Liver (tissue), 9 donors: ENCODE results near the gene VWA5B1. TPM values are rescaled to one million over a fixed set of nuclear protein-coding genes. Genes with fewer than 3 reads are reported as not detected.

Experiments used
- DNase-seq: peaks from one replicate; pipeline ENCODE4 v3.0.0-alpha.2; 2017; ENCODE audit warnings: low spot score
- H3K27ac ChIP-seq, 2 donors: one replicate each; pipeline ENCODE4 v1.7.0; 2013; ENCODE audit warnings: inconsistent platforms in 2 of 2, low read length in 2 of 2, control low read depth in 1 of 2, low read depth in 1 of 2, mild to moderate bottlenecking in 1 of 2
- H3K27me3 ChIP-seq, 4 donors: one replicate each; pipeline versions ENCODE4 v1.6.1 to v1.7.0; 2013; ENCODE audit warnings: low read length in 3 of 4, inconsistent platforms in 1 of 4, mild to moderate bottlenecking in 1 of 4, moderate library complexity in 1 of 4; ENCODE audit not compliant: control insufficient read depth in 4 of 4, insufficient read depth in 4 of 4
- H3K36me3 ChIP-seq, 4 donors: one replicate each; pipeline versions ENCODE4 v1.6.1 to v1.7.0; 2013; ENCODE audit warnings: low read length in 3 of 4, mild to moderate bottlenecking in 3 of 4, low read depth in 1 of 4, moderate library complexity in 1 of 4; ENCODE audit not compliant: control insufficient read depth in 4 of 4, insufficient read depth in 3 of 4
- H3K4me1 ChIP-seq, 4 donors: one replicate each; pipeline versions ENCODE4 v1.6.1 to v1.7.0; 2013; ENCODE audit warnings: low read length in 3 of 4, mild to moderate bottlenecking in 3 of 4, moderate library complexity in 1 of 4; ENCODE audit not compliant: control insufficient read depth in 4 of 4, insufficient read depth in 4 of 4
- H3K4me3 ChIP-seq, 3 donors: one replicate each; pipeline versions ENCODE4 v1.6.1 to v1.7.0; 2013; ENCODE audit warnings: low read length in 3 of 3, control low read depth in 1 of 3, low read depth in 1 of 3, mild to moderate bottlenecking in 1 of 3
- H3K9ac ChIP-seq, 2 donors: one replicate each; pipeline ENCODE4 v1.7.0; 2013; ENCODE audit warnings: low read length in 2 of 2, mild to moderate bottlenecking in 2 of 2, moderate library complexity in 2 of 2, control low read depth in 1 of 2, low read depth in 1 of 2
- H3K9me3 ChIP-seq, 4 donors: one replicate each; pipeline versions ENCODE4 v1.6.1 to v1.7.0; 2013; ENCODE audit warnings: low read length in 3 of 4; ENCODE audit not compliant: control insufficient read depth in 4 of 4
- CTCF ChIP-seq: fragments of 150-350 bp; IDR thresholded peaks from 2 replicates; pipeline ENCODE4 v1.5.1; 2017; ENCODE audit warnings: improper control_type of control experiment, low read depth, low read length; ENCODE audit not compliant: missing input control
- EGR1 ChIP-seq, 2 donors: IDR thresholded peaks; 2 replicates each; pipeline ENCODE4 v1.6.1; 2016 to 2018; ENCODE audit warnings: antibody characterized with exemption in 2 of 2, low read depth in 2 of 2
- FOXA1 ChIP-seq: IDR thresholded peaks from 2 replicates; pipeline ENCODE4 v1.6.1; 2016; ENCODE audit warnings: antibody characterized with exemption
- FOXA2 ChIP-seq: IDR thresholded peaks from 2 replicates; pipeline ENCODE4 v1.6.1; 2016; ENCODE audit warnings: antibody characterized with exemption
- HNF4A ChIP-seq, 2 donors: conservative IDR thresholded peaks; 2 replicates each; pipeline ENCODE4 v1.6.1; 2016; ENCODE audit warnings: antibody characterized with exemption in 2 of 2, mild to moderate bottlenecking in 2 of 2
- HNF4G ChIP-seq: IDR thresholded peaks from 2 replicates; pipeline ENCODE4 v1.6.1; 2016; ENCODE audit warnings: antibody characterized with exemption
- RAD21 ChIP-seq, 2 donors: IDR thresholded peaks; 2 replicates each; pipeline ENCODE4 v1.6.1; 2016; ENCODE audit warnings: antibody characterized with exemption in 2 of 2, mild to moderate bottlenecking in 2 of 2
- RXRA ChIP-seq, 2 donors: IDR thresholded peaks; 2 replicates each; pipeline ENCODE4 v1.6.1; 2017 to 2018; ENCODE audit warnings: antibody characterized with exemption in 2 of 2, mild to moderate bottlenecking in 1 of 2
- SP1 ChIP-seq: IDR thresholded peaks from 2 replicates; pipeline ENCODE4 v1.6.1; 2018; ENCODE audit warnings: antibody characterized with exemption, mild to moderate bottlenecking
- TAF1 ChIP-seq: conservative IDR thresholded peaks from 2 replicates; pipeline ENCODE4 v1.6.1; 2016; ENCODE audit warnings: antibody characterized with exemption, mild to moderate bottlenecking
- YY1 ChIP-seq: IDR thresholded peaks from 2 replicates; pipeline ENCODE4 v1.6.1; 2016; ENCODE audit warnings: antibody characterized with exemption, mild to moderate bottlenecking
- WGBS: extraction: QIAGEN DNeasy Blood & Tissue Kit; methylation state at CpG from one replicate; pipeline ENCODE4 v1.1.7; 2013; 5-methylcytosine and 5-hydroxymethylcytosine counted together
- polyA plus RNA-seq, 2 donors: library from polyadenylated mRNA; stranded (reverse) in 1 of 2; unstranded in 1 of 2; fragments of 200-250 nt in 1 of 2; fragments of >200 nt in 1 of 2; fragmentation: Nextera tagmentation in 1 of 2; extraction: Ambion mirVana in 1 of 2; gene quantifications; one replicate each; pipeline versions ENCODE4 v1.2.1 to v1.2.3, GENCODE V29; 2013 to 2015
- total RNA-seq, 2 donors: library from RNA; depleted of rRNA; stranded (reverse); fragments of >200 nt; gene quantifications; one replicate each; pipeline ENCODE4 v1.2.3, GENCODE V29; 2014
- TF ChIP-seq, protein P1 (sequence below): IDR thresholded peaks from 2 replicates; pipeline ENCODE4 v1.6.1; 2016; ENCODE audit warnings: antibody characterized with exemption
- TF ChIP-seq, protein P2 (sequence below): IDR thresholded peaks from 2 replicates; pipeline ENCODE4 v1.6.1; 2016; ENCODE audit warnings: antibody characterized with exemption, mild to moderate bottlenecking
- TF ChIP-seq, protein P3 (sequence below): IDR thresholded peaks from 2 replicates; pipeline ENCODE4 v1.6.1; 2016; ENCODE audit warnings: antibody characterized with exemption
- donor health status: healthy.
- donor health status: healthy.
- donor health status: healthy.
- donor health status: healthy.
- donor health status: healthy.

VWA5B1 gene
- total and polyA plus RNA-seq, 4 donors: not detected

- TF ChIP-seq HNF4G: no peak
- TF ChIP-seq FOXA1: no peak
- TF ChIP-seq, protein P1, sequence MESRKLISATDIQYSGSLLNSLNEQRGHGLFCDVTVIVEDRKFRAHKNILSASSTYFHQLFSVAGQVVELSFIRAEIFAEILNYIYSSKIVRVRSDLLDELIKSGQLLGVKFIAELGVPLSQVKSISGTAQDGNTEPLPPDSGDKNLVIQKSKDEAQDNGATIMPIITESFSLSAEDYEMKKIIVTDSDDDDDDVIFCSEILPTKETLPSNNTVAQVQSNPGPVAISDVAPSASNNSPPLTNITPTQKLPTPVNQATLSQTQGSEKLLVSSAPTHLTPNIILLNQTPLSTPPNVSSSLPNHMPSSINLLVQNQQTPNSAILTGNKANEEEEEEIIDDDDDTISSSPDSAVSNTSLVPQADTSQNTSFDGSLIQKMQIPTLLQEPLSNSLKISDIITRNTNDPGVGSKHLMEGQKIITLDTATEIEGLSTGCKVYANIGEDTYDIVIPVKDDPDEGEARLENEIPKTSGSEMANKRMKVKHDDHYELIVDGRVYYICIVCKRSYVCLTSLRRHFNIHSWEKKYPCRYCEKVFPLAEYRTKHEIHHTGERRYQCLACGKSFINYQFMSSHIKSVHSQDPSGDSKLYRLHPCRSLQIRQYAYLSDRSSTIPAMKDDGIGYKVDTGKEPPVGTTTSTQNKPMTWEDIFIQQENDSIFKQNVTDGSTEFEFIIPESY: no peak
- no peak for TF ChIP-seq HNF4A (conservative IDR thresholded peaks at IDR 0.05)
- TF ChIP-seq YY1: no peak
- TF ChIP-seq FOXA2: no peak
- no peak for TF ChIP-seq TAF1
- no peak for TF ChIP-seq SP1
- TF ChIP-seq, protein P2, sequence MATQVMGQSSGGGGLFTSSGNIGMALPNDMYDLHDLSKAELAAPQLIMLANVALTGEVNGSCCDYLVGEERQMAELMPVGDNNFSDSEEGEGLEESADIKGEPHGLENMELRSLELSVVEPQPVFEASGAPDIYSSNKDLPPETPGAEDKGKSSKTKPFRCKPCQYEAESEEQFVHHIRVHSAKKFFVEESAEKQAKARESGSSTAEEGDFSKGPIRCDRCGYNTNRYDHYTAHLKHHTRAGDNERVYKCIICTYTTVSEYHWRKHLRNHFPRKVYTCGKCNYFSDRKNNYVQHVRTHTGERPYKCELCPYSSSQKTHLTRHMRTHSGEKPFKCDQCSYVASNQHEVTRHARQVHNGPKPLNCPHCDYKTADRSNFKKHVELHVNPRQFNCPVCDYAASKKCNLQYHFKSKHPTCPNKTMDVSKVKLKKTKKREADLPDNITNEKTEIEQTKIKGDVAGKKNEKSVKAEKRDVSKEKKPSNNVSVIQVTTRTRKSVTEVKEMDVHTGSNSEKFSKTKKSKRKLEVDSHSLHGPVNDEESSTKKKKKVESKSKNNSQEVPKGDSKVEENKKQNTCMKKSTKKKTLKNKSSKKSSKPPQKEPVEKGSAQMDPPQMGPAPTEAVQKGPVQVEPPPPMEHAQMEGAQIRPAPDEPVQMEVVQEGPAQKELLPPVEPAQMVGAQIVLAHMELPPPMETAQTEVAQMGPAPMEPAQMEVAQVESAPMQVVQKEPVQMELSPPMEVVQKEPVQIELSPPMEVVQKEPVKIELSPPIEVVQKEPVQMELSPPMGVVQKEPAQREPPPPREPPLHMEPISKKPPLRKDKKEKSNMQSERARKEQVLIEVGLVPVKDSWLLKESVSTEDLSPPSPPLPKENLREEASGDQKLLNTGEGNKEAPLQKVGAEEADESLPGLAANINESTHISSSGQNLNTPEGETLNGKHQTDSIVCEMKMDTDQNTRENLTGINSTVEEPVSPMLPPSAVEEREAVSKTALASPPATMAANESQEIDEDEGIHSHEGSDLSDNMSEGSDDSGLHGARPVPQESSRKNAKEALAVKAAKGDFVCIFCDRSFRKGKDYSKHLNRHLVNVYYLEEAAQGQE: no peak
- no peak for TF ChIP-seq RXRA (IDR thresholded peaks at IDR 0.05)
- TF ChIP-seq, protein P3, sequence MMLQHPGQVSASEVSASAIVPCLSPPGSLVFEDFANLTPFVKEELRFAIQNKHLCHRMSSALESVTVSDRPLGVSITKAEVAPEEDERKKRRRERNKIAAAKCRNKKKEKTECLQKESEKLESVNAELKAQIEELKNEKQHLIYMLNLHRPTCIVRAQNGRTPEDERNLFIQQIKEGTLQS: no peak
- no peak for TF ChIP-seq CTCF
- no peak for TF ChIP-seq EGR1 (IDR thresholded peaks at IDR 0.05; ENCODE audit: low read depth in 2 of 2)
- Histone ChIP-seq H3K4me1 (no peaks in the 10 kb centered on the region), H3K4me3 (no peak overlapping the region), H3K36me3 (no peaks in the 10 kb centered on the region), H3K9me3 (peaks cover 0 to 6% (median 0%) of the 10 kb centered on the region in 4 donors), H3K27ac (no peak overlapping the region), H3K9ac (no peak overlapping the region), H3K27me3 (peaks cover 0 to 2% (median 0%) of the 10 kb centered on the region in 4 donors)
- WGBS: 82% methylated on average over 6 of the region's 6 CpGs
- no peak for DNase-seq
These were observed 24.0 kb upstream of the VWA5B1 start for GRCh38 chr1:20266642-20267041.

GRCh38 chr1:20271498-20272400 lies 18.9 kb upstream of the VWA5B1 start:
- H3K4me1 ChIP-seq: no peaks in the 10 kb centered on the region
- peaks cover 0 to 6% (median 0%) of the 10 kb centered on the region in 4 donors for H3K9me3 ChIP-seq
- 59% methylated on average over 11 of the region's 11 CpGs for WGBS
- no peaks in the 10 kb centered on the region for H3K36me3 ChIP-seq
- no peak for DNase-seq
- H3K27ac ChIP-seq: no peak overlapping the region
- H3K9ac ChIP-seq: no peak overlapping the region
- peaks cover 0 to 3% (median 2%) of the 10 kb centered on the region in 4 donors for H3K27me3 ChIP-seq
- H3K4me3 ChIP-seq: no peak overlapping the region
- TF ChIP-seq RAD21 (IDR thresholded peaks at IDR 0.05) (no peak), TAF1 (no peak), YY1 (no peak), FOXA1 (no peak), CTCF (no peak), RXRA (IDR thresholded peaks at IDR 0.05) (no peak)
- TF ChIP-seq, protein P1: no peak
- TF ChIP-seq, protein P3: no peak
